Measurements from ENCODE around the gene GREM2.

GRCh38 chr1:240527086-240527485 is 84.9 kb downstream of the GREM2 start:
- TF ChIP-seq CTCF (IDR thresholded peaks at IDR 0.05; ENCODE audit: low read length) (no peak), EZH2 (optimal IDR thresholded peaks at IDR 0.05; ENCODE audit: low read depth, low read length) (no peak), EZH2phosphoT487 (IDR thresholded peaks at IDR 0.05; ENCODE audit: low read length) (no peak)

All from MM.1S (cell line).